ENCODE results near the gene TBC1D26.
"Not testable (repeated sequence)": the region's sequence is repeated elsewhere in the genome, so short reads cannot be mapped to it uniquely, and the experiment has no call there.

The TBC1D26 gene

DNA sequence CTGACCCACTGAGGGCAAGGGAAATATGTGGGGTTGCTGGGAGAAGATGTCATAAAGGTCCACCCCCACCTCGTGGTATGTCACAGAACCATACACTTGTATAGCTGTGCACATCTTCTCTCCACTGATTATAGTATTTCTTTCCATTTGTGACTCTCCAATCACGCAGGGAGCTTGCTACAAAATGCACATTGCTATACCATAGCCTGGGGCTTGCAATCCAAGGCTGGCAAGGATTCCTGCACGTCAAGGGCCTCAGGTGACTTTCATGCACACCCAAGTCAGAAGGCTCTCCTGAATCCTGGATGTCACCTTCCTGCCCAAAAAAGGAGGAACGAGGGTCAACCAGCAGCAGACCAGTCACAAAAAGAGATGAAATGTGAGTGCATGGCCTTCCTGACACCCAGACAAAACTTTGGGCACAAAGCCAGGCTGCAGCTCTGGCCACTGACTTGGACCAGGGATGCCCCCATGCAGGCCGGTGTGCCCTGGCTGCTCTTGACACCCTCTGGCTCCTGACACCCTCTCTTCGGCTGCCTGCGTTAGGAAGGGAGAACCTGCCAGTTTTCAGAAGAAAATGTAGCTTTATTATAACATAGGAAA is 12.1 kb downstream of the TBC1D26 start:
- no peak for DNase-seq

DNA sequence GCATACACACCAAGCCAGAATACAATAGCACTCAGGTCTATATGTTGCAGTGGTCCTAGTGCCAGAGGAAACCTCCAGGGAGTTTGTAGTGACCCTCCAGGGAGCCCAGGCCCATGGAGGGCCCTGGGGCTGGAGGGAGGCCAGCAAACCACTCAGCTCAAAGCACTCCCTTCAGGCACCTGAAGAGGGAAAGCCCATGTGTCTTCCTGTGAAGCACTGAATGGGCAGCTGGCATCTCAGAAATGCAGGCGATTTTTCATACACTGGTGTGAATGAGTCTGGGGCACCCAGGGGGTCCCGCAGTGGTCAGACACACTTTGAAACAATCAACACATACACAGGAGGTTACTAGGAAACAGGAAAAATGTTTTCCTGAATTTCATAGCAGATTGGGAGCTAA is 12.8 kb downstream of the TBC1D26 start:
- no peak for DNase-seq

DNA sequence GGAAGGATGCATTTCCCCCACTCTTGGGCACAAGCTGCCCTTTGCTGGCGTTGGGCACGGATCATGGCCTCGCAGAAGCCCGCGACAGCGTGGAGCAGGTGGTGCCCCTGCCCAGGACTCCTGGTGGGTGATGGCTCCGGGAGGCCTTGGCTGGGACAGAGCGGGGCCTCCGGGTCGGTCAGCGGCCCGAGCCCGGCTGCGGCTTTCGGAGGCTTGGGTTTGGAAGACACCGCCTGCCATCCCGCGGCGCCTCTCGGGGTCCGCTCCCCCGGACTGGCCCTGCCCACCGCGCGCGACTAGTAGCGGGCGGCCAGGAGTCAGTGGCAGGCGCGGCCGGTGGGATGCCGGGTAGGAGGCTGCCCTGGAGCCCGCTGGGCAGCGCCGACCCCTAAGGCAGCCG is 17.3 kb downstream of the TBC1D26 start:
- not testable (repeated sequence) for DNase-seq

DNA sequence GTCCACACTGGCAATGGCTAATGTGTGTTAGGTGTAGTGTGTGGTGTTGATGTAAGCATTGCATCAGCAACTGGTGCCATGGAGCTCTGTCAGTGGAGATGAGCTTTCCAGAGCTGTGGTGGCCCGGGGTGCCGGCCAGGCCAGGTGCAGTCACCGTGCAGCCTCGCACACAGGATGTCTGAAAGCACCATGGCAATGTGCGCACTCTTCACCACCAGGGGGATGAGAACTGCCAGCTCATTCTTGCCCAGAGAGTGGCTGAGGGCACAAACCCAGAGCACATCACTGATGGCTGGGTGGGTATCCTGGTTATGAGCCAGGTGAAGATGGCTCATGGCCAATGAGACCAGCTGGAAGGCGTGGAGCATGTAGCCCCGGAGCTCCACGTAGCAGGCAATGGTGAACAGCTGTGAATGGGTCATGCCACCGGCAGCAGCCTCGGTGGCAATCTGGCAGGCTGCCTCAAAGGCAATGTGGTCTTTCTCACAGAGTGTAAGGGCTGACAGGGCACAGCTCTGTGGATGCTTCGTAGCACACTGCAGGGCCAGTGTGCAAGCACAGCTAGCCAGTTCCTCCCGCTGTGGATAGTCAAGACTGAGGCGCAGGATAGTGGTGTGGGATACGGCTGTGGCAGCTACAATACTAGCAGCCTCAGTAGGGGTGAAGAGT is 36.9 kb downstream of the TBC1D26 start:
- not testable (repeated sequence) for DNase-seq

DNA sequence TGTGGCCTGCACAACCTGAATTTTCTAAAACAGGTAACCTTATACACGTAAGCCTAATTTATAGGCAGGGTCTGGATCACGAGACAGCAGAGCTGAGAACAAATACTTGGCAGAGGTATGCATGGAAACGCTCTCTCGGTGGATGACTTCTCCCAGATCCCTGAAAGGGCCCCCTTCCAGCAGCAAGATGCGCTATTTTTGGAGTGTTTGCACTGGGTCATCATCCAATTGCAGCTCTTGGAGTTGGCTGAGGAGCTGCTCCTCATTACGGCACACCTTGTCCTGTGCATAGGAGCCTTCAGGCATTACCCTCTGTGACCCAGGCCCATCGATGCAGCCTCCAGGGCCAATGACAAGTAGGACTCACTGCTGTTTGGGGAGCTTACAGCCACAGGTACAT is 38.6 kb downstream of the TBC1D26 start:
- DNase-seq = not testable (repeated sequence)

DNA sequence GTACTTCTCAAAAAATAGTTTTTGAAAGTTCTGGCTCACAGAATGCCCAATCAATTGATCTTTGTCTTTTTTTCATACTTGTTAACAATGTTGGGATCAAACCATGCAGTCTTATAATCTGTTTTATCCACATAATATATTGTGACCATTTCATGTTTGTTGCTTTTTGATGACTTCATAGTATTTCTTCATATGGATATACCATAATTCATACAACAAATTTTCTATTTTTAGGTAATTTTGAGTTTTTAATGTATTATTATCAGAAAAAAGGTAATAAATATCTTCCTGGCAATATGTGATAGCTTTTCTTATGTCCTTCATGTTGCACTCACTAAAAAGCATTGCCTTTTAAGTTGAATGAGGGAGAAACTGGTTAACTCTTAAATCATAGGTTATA is 44.8 kb downstream of the TBC1D26 start:
- DNase-seq = no peak

DNA sequence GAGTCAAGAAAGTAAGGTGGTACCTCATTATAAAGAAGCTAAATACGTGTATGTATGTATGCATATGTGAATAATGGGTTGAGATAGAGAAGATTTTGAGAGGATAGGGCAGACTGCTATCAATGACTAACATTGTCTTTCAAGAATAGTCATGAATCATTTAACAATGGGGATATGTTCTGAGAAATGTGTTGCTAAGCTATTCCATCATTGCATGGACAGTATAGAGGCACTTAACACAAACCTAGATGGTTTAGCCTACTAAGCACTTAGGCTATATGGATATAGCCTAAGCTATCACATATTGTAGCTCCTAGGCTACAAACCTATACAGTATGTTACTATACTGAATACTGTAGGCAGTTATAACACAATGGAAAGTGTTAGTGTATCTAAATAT is 45.2 kb downstream of the TBC1D26 start:
- no peak for DNase-seq

DNA sequence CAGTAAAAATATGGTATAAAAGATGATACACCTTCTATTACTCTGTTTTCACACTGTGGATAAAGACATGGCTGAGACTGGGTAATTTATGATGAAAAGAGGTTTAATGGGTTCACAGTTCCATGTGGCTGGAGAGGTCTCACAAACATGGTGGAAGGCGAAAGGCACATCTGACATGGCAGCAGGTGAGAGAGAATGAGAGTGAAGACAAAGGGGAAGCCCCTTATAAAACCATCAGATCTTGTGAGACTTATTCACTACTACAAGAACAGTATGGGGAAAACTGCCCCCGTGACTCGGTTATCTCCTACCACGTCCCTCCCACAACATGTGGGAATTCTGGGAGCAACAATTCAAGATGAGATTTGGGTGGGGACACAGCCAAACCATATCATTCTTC is 45.6 kb downstream of the TBC1D26 start:
- DNase-seq = no peak

DNA sequence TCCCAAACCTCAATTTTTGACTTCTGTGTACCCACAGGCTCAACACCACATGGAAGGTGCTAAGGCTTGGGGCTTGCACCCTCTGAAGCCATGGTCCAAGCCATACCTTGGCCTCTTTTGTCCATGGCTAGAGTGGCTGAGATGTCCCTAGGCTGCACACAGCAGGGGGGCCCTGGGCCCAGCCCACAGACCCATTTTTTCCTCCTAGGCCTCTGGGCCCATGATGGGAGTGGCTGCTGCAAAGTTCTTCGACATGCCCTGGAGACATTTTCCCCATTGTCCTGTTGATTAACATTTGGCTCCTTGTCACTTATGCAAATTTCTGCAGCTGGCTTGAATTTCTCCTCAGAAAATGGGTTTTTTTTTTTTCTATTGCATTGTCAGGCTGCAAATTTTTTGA is 47.0 kb downstream of the TBC1D26 start:
- no peak for DNase-seq

DNA sequence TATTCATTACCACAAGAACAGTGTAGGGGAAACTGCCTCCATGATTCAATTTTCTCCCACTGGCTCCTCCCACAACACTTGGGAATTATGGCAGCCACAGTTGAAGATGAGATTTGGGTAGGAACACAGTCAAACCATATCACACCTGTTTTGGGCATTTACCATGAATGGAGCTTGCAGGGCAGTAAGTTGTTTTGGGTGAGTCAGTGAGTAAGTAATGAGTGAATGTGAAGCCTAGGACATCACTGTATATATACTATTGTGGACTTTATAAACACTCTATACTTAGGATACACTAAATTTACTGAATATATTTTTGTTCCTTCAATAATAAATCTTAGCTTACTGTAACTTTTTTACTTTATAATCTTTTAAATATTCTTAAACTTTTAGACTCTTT is 48.1 kb downstream of the TBC1D26 start:
- DNase-seq = no peak

DNA sequence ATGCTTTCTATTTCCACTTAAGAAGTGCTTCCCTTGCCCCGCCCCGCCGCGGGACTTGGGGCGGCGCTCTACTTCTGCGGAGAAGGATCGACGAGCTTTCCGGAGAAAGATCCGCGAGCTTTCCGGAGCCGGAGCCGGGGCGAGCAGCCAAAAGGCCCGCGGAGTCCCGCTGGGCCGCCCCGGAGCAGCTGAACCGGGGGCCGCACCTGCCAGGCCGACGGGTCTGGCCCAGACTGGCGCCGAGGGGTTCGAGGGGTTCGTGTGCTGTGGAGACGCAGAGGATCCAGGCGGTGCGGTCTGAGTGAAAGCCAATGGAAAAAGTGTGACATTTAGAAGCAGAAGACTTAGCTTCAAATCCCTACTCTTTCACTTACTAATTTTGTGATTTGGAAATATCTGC is 50.8 kb downstream of the TBC1D26 start:
- no peak for DNase-seq

DNA sequence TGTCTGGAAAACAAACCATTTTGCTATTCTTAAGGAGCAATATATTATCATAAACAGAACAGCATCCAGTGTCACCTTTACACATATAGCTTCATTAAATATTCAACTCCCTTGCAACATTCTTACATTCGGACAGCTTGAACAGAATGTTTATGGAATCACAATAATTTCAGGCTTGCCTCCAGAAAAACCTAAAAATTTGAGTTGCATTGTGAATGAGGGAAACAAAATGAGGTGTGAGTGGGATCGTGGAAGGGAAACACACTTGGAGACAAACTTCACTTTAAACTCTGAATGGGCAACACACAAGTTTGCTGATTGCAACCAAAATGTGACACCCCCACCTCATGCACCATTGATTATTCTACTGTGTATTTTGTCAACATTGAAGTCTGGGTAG is 51.4 kb downstream of the TBC1D26 start:
- DNase-seq = no peak

DNA sequence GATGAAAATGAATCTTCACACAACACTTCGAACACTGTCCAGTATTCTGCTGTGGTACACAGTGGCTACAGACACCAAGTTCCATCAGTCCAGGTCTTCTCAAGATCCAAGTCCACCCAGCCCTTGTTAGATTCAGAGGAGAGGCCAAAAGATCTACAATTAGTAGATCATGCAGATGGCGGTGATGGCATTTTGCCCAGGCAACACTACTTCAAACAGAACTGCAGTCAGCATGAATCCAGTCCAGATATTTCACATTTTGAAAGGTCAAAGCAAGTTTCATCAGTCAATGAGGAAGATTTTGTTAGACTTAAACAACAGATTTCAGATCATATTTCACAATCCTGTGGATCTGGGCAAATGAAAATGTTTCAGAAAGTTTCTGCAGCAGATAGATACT is 52.3 kb downstream of the TBC1D26 start:
- DNase-seq = not testable (repeated sequence)

DNA sequence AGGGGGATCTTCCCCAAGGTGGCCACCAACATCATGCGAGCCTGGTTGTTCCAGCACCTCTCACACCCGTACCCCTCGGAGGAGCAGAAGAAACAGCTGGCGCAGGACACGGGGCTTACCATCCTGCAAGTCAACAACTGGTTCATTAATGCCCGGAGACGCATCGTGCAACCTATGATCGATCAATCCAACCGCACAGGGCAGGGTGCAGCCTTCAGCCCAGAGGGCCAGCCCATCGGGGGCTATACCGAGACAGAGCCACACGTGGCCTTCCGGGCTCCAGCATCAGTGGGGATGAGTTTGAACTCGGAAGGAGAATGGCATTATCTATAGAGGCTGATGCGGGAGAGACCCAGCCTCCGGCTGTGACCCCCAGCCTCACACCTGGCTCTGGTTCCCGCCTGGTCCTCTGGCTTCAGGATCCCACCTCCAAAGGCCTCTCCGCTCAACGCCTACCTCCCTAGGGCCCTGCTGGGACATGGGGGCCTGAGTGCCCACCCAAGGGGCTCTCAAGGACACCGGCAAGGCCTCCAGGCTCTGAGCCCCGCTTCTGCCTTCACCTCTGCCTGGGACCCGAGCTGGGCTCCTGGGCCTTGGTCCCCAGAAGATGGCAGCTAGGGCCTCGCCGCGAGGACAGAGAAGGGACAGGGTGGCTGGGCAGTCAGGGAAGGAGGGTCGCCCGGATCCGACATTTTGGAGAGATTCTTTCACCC is 55.4 kb downstream of the TBC1D26 start:
- not testable (repeated sequence) for DNase-seq

DNA sequence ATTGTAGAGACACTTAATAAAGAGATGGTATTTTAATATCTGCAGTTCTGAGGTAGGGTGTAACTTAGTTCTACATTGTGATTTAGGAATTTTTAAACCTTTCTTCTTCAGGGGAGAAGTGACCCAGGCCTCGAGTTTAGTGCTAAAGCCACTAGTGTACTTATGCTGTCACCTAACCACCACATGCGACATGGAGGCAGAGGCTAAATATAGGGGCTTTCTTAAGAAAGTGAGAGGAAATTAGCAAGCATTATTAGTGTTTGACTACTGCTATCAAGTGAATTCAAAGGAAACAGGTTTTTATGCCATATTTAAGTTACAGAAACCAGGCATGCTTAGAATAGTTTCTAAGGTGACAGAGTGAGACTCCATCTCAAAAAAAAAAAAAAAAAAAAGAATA is 56.3 kb downstream of the TBC1D26 start:
- not testable (repeated sequence) for DNase-seq
